ENCODE data around the gene ZNF512B. TPM values are rescaled to one million over a fixed set of nuclear protein-coding genes. Genes with fewer than 3 reads are reported as not detected.

Gene ZNF512B
- total and polyA plus RNA-seq, 2 donors (not counting 3 experiments of a cell fraction or from before 2014, with no cell fraction given) = 8.7 to 30.0 TPM

DNA sequence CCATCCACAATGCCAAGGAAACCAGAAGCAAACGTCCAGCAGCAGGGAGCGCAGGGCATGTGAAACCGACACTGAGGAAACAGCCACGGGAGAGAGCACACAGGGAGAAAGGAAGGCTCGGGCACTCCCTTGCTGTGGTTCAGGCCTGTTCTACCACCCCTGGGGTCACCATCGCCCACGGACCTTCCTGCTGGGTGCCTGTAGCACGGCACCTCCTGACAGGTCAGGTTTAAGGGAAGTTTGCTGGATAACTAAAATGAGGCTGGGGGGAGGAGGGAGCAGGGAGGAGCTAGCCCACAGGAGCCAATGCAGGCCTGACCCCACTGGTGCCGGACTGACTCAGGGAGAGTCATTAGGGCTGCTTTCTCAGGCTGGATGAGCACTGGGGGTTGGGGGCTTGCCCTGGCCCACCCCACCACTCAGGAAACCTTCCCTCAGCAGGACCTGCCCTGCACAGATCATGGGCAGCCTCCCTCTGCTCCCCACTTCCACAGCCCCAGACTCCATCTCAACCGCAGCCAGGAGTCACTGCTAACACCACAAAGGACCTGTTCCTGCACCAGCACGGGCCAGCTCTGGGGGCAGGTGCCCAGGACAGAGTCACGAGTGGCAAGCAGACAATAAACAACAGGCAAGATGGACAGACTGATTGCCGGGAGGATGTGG, 15.8 kb downstream of the ZNF512B start:
- Histone ChIP-seq H3K4me2 (ENCODE audit: insufficient read depth, low read length) (no peak overlapping the region), H2AFZ (ENCODE audit: low read depth, low read length) (no peak overlapping the region), H3K4me1 (ENCODE audit: control insufficient read depth, extremely low read depth, insufficient read depth, low read length) (peaks cover 15% of the 10 kb centered on the region), H3K9me3 (replicated peaks; ENCODE audit: control insufficient read depth, insufficient read depth, low read length) (no peaks in the 10 kb centered on the region), H4K20me1 (replicated peaks; ENCODE audit: control insufficient read depth, extremely low read depth, insufficient read depth, low read length) (no peaks in the 10 kb centered on the region), H3K36me3 (ENCODE audit: control insufficient read depth in 2 of 2, extremely low read depth in 1 of 2, insufficient read depth in 2 of 2, low read length in 2 of 2) (peaks cover 0 to 6% of the 10 kb centered on the region in 2 experiments), H3K9ac (replicated peaks; ENCODE audit: extremely low read depth, insufficient read depth, low read length) (no peak overlapping the region), H3K9me1 (replicated peaks; ENCODE audit: control insufficient read depth, extremely low read depth, insufficient read depth, low read length) (no peaks in the 10 kb centered on the region), H3K4me3 (replicated peaks in 1 of 3; ENCODE audit: insufficient read depth in 1 of 3, low read depth in 1 of 3, low read length in 3 of 3) (no peak overlapping the region), H3K27ac (ENCODE audit: insufficient read depth, low read depth, low read length) (no peak overlapping the region), H3K27me3 (ENCODE audit: control insufficient read depth in 2 of 2, insufficient read depth in 2 of 2, low read length in 2 of 2) (no peaks in the 10 kb centered on the region), H3K79me2 (ENCODE audit: control insufficient read depth, insufficient read depth, low read length) (peaks cover 54% of the 10 kb centered on the region)
- dilution Hi-C loops (cut with MboI; ENCODE audit: extremely low pct_ligation_motif_present, low sequenced_read_pairs) (no loop called here), intact Hi-C loops (cut with micrococcal nuclease) (no loop called here)
- BruUV-seq (replicated peaks) = no TSS peak
- CTCF ChIA-PET = interaction anchor here (1.0 to 1.5 kb wide), 2 partner anchors 45 to 416 kb away, joined by 3 to 9 read pairs; partner anchors contain the start of gene PTK6
- TF ChIP-seq MYC (IDR thresholded peaks at IDR 0.05; ENCODE audit: low read depth, low read length) = no peak
- DNase-seq (ENCODE audit: low read depth, low spot score) (no peak), FAIRE-seq (no peak)
- POLR2A ChIA-PET = no interaction called here

DNA sequence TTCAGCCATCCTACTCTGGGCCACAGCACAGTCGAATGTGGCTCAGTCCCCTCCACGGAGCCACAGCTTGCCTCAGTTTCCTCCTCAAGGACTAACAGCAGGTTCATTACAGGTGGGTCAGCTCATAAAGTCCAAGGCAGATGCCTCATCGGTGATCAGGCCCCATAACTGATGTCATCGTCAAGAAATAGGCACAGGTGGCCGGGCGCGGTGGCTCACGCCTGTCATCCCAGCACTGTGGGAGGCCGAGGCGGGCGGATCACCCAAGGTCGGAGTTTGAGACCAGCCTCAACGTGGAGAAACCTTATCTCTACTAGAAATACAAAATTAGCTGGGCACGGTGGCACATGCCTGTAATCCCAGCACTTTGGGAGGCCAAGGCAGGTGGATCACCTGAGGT, 17.0 kb downstream of the ZNF512B start:
- Histone ChIP-seq H3K79me2 (ENCODE audit: control insufficient read depth, insufficient read depth, low read length) (peaks cover 61% of the 10 kb centered on the region), H3K4me1 (ENCODE audit: control insufficient read depth, extremely low read depth, insufficient read depth, low read length) (peaks cover 23% of the 10 kb centered on the region), H3K27me3 (ENCODE audit: control insufficient read depth in 2 of 2, insufficient read depth in 2 of 2, low read length in 2 of 2) (no peaks in the 10 kb centered on the region), H3K9me3 (replicated peaks; ENCODE audit: control insufficient read depth, insufficient read depth, low read length) (no peaks in the 10 kb centered on the region), H3K9me1 (replicated peaks; ENCODE audit: control insufficient read depth, extremely low read depth, insufficient read depth, low read length) (no peaks in the 10 kb centered on the region), H3K4me3 (replicated peaks in 1 of 3; ENCODE audit: insufficient read depth in 1 of 3, low read depth in 1 of 3, low read length in 3 of 3) (no peak overlapping the region), H3K36me3 (ENCODE audit: control insufficient read depth in 2 of 2, extremely low read depth in 1 of 2, insufficient read depth in 2 of 2, low read length in 2 of 2) (peaks cover 0 to 4% of the 10 kb centered on the region in 2 experiments), H4K20me1 (replicated peaks; ENCODE audit: control insufficient read depth, extremely low read depth, insufficient read depth, low read length) (no peaks in the 10 kb centered on the region), H3K4me2 (ENCODE audit: insufficient read depth, low read length) (no peak overlapping the region), H3K27ac (ENCODE audit: insufficient read depth, low read depth, low read length) (no peak overlapping the region), H2AFZ (ENCODE audit: low read depth, low read length) (no peak overlapping the region), H3K9ac (replicated peaks; ENCODE audit: extremely low read depth, insufficient read depth, low read length) (no peak overlapping the region)
- BruUV-seq (replicated peaks) = no TSS peak
- intact Hi-C loops (cut with micrococcal nuclease) = no loop called here
- ChIA-PET CTCF (no interaction called here), POLR2A (no interaction called here)
- TF ChIP-seq POLR2A (IDR thresholded peaks at IDR 0.05; ENCODE audit: low read depth, low read length) = no peak
- TF ChIP-seq JUN (IDR thresholded peaks at IDR 0.05; ENCODE audit: borderline replicate concordance, insufficient read depth, insufficient read length, low read depth) = no peak
- TF ChIP-seq, protein P1, sequence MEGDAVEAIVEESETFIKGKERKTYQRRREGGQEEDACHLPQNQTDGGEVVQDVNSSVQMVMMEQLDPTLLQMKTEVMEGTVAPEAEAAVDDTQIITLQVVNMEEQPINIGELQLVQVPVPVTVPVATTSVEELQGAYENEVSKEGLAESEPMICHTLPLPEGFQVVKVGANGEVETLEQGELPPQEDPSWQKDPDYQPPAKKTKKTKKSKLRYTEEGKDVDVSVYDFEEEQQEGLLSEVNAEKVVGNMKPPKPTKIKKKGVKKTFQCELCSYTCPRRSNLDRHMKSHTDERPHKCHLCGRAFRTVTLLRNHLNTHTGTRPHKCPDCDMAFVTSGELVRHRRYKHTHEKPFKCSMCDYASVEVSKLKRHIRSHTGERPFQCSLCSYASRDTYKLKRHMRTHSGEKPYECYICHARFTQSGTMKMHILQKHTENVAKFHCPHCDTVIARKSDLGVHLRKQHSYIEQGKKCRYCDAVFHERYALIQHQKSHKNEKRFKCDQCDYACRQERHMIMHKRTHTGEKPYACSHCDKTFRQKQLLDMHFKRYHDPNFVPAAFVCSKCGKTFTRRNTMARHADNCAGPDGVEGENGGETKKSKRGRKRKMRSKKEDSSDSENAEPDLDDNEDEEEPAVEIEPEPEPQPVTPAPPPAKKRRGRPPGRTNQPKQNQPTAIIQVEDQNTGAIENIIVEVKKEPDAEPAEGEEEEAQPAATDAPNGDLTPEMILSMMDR (IDR thresholded peaks at IDR 0.05; ENCODE audit: extremely low read depth in 1 of 2, insufficient read depth in 1 of 2, low read depth in 1 of 2, low read length in 2 of 2) = no peak
- TF ChIP-seq GATA2 (IDR thresholded peaks at IDR 0.05; ENCODE audit: insufficient read depth, insufficient read length, low read depth, low read length) = no peak
- TF ChIP-seq, protein P2, sequence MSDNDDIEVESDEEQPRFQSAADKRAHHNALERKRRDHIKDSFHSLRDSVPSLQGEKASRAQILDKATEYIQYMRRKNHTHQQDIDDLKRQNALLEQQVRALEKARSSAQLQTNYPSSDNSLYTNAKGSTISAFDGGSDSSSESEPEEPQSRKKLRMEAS (IDR thresholded peaks at IDR 0.05; ENCODE audit: insufficient read depth, insufficient read length) = no peak
- TF ChIP-seq MYC (IDR thresholded peaks at IDR 0.05; ENCODE audit: low read depth, low read length) = no peak
- TF ChIP-seq EZH2 (IDR thresholded peaks at IDR 0.05; ENCODE audit: borderline replicate concordance, low read depth, low read length, severe bottlenecking) = no peak
- TF ChIP-seq FOS (IDR thresholded peaks at IDR 0.05; ENCODE audit: borderline replicate concordance, insufficient read depth, low read length) = no peak
- TF ChIP-seq POLR2AphosphoS5 (IDR thresholded peaks at IDR 0.05; ENCODE audit: insufficient read depth, low read depth, low read length) = no peak
- DNase-seq (ENCODE audit: low read depth, low spot score) (no peak), FAIRE-seq (no peak)
- dilution Hi-C loops (cut with MboI; ENCODE audit: extremely low pct_ligation_motif_present, low sequenced_read_pairs) = no loop called here

Measured in endothelial cell of umbilical vein (primary cell).